OCI-LY7 (cell line): ENCODE measurements around the gene MSLN.

ENCODE experiments used
- CTCF ChIP-seq: fragments of 200-600 bp; sonication (generic); conservative IDR thresholded peaks from 2 replicates; pipeline ENCODE4 v1.5.1; 2014; ENCODE audit warnings: mild to moderate bottlenecking, antibody characterized with exemption, low read length, moderate library complexity, mixed read lengths
- EZH2phosphoT487 ChIP-seq: fragments of 200-600 bp; sonication (generic); IDR thresholded peaks from 2 replicates; pipeline ENCODE4 v1.6.1; 2018; ENCODE audit warnings: low read depth, borderline replicate concordance, mild to moderate bottlenecking, mixed run types, antibody characterized with exemption, low read length, moderate library complexity, mixed read lengths

- TF ChIP-seq CTCF (no peak), EZH2phosphoT487 (no peak)
Observed at GRCh38 chr16:718389-718788, 42.1 kb upstream of the MSLN start.
